H1 (cell line): Measurements from ENCODE around the gene TIGIT. TPM values are rescaled to one million over a fixed set of nuclear protein-coding genes. Genes with fewer than 3 reads are reported as not detected.

Source experiments
- CTCF ChIA-PET: fragments of 300-600 bp; sonication (Branson Sonifier 250); formaldehyde crosslinking; loops from one replicate; lab custom pipeline; 2021; ENCODE audit not compliant: partially characterized antibody; lab: Charles Lee
- POLR2A ChIA-PET: fragments of 300-600 bp; sonication (Branson Sonifier 250); formaldehyde crosslinking; loops from one replicate; lab custom pipeline; 2021; ENCODE audit warnings: inconsistent platforms; ENCODE audit not compliant: partially characterized antibody; lab: Charles Lee
- DNase-seq, 2 experiments: peaks; one replicate each; pipeline versions ENCODE4 v3.0.0 to v3.0.0-alpha.2; 2010 to 2022; ENCODE audit warnings: low spot score in 2 of 2, low read depth in 1 of 2, mixed read lengths in 1 of 2
- FAIRE-seq: peaks from 2 replicates; lab custom pipeline; 2011; peaks lifted over from hg19 to GRCh38; lab: Jason Lieb, UNC
- H2AFZ ChIP-seq: 2 replicates; pipeline ENCODE4 v1.8.1; 2012; ENCODE audit warnings: low read length, inconsistent platforms
- H2AK5ac ChIP-seq: 2 replicates; pipeline ENCODE4 v1.6.1; 2013; ENCODE audit warnings: low read depth, low read length
- H2BK120ac ChIP-seq: replicated peaks from 2 replicates; pipeline ENCODE3; 2013; ENCODE audit warnings: low read depth, low read length, inconsistent platforms
- H2BK12ac ChIP-seq: 2 replicates; pipeline ENCODE4 v1.6.1; 2013; ENCODE audit warnings: low read depth, low read length
- H2BK15ac ChIP-seq: 2 replicates; pipeline ENCODE4 v1.6.1; 2013; ENCODE audit warnings: low read length
- H2BK20ac ChIP-seq: 2 replicates; pipeline ENCODE4 v1.6.1; 2013; ENCODE audit warnings: low read length
- H2BK5ac ChIP-seq: 2 replicates; pipeline ENCODE4 v1.6.1; 2013; ENCODE audit warnings: low read depth, low read length
- H3K14ac ChIP-seq: 2 replicates; pipeline ENCODE4 v1.6.1; 2013; ENCODE audit warnings: inconsistent platforms; ENCODE audit not compliant: insufficient read length
- H3K18ac ChIP-seq: 2 replicates; pipeline ENCODE4 v1.6.1; 2013; ENCODE audit warnings: low read length; ENCODE audit errors: extremely low read depth
- H3K23ac ChIP-seq: 2 replicates; pipeline ENCODE4 v1.6.1; 2013; ENCODE audit warnings: inconsistent platforms; ENCODE audit not compliant: insufficient read length
- H3K23me2 ChIP-seq: 2 replicates; pipeline ENCODE4 v1.6.1; 2013; ENCODE audit warnings: low read depth, low read length
- H3K27ac ChIP-seq: 2 replicates; pipeline ENCODE4 v1.6.1; 2011; ENCODE audit warnings: low read depth, low read length, inconsistent platforms
- H3K27me3 ChIP-seq, 4 experiments: replicated peaks in 1 of 4; 1 replicate in 1 of 4; 2 replicates in 3 of 4; pipeline versions ENCODE4 v1.6.1 to v1.8.1; 2011 to 2013; ENCODE audit warnings: low read length in 3 of 4, mild to moderate bottlenecking in 3 of 4, inconsistent platforms in 2 of 4, mixed read lengths in 2 of 4, moderate library complexity in 1 of 4; ENCODE audit not compliant: control insufficient read depth in 3 of 4, insufficient read depth in 3 of 4; ENCODE audit errors: extremely low read depth in 1 of 4
- H3K36me3 ChIP-seq, 4 experiments: 2 replicates each; pipeline versions ENCODE4 v1.6.1 to v1.8.1; 2011 to 2013; ENCODE audit warnings: mild to moderate bottlenecking in 4 of 4, low read length in 3 of 4, moderate library complexity in 2 of 4, control low read depth in 1 of 4, inconsistent platforms in 1 of 4; ENCODE audit not compliant: insufficient read depth in 4 of 4, control insufficient read depth in 2 of 4
- H3K4ac ChIP-seq: replicated peaks from 2 replicates; pipeline ENCODE3; 2013; ENCODE audit warnings: low read length, low read depth, mixed read lengths, inconsistent platforms; ENCODE audit not compliant: insufficient read length
- H3K4me1 ChIP-seq, 4 experiments: replicated peaks in 1 of 4; 1 replicate in 1 of 4; 2 replicates in 3 of 4; pipeline versions ENCODE4 v1.6.1 to v1.8.1; 2011 to 2013; ENCODE audit warnings: low read length in 3 of 4, inconsistent platforms in 2 of 4, mixed read lengths in 1 of 4; ENCODE audit not compliant: insufficient read depth in 4 of 4, control insufficient read depth in 3 of 4
- H3K4me2 ChIP-seq, 2 experiments: 2 replicates each; pipeline versions ENCODE4 v1.6.1 to v1.8.1; 2011 to 2013; ENCODE audit warnings: low read depth in 2 of 2, low read length in 2 of 2, control low read depth in 1 of 2, inconsistent platforms in 1 of 2, mild to moderate bottlenecking in 1 of 2; ENCODE audit not compliant: insufficient read depth in 1 of 2
- H3K4me3 ChIP-seq, 4 experiments: fragments of 200-600, 300-600 bp in 1 of 4; sonication (generic), shearing (Covaris generic), sonication (Bioruptor Twin) in 1 of 4; 2 replicates each; pipeline versions ENCODE4 v1.5.1 to v1.8.1; 2011 to 2016; ENCODE audit warnings: low read length in 4 of 4, low read depth in 3 of 4, control low read depth in 2 of 4, inconsistent platforms in 2 of 4, mild to moderate bottlenecking in 2 of 4, mixed read lengths in 1 of 4, moderate library complexity in 1 of 4; ENCODE audit not compliant: insufficient read depth in 2 of 4; ENCODE audit errors: extremely low read depth in 1 of 4
- H3K56ac ChIP-seq: replicated peaks from 2 replicates; pipeline ENCODE3; 2013; ENCODE audit warnings: low read depth, mild to moderate bottlenecking, mixed read lengths, low read length, inconsistent platforms; ENCODE audit not compliant: insufficient read length
- H3K79me1 ChIP-seq: 2 replicates; pipeline ENCODE4 v1.6.1; 2013; ENCODE audit warnings: low read depth, low read length, control low read depth
- H3K79me2 ChIP-seq, 2 experiments: 2 replicates each; pipeline versions ENCODE4 v1.6.1 to v1.8.1; 2012 to 2013; ENCODE audit warnings: low read length in 2 of 2, mild to moderate bottlenecking in 2 of 2, inconsistent platforms in 1 of 2; ENCODE audit not compliant: insufficient read depth in 2 of 2, control insufficient read depth in 1 of 2
- H3K9ac ChIP-seq, 4 experiments: replicated peaks in 1 of 4; 1 replicate in 1 of 4; 2 replicates in 3 of 4; pipeline versions ENCODE4 v1.6.1 to v1.8.1; 2011 to 2013; ENCODE audit warnings: low read depth in 3 of 4, low read length in 3 of 4, control low read depth in 2 of 4, mild to moderate bottlenecking in 2 of 4, moderate library complexity in 2 of 4, inconsistent platforms in 1 of 4; ENCODE audit errors: extremely low read depth in 1 of 4
- H3K9me3 ChIP-seq, 2 experiments: 2 replicates each; pipeline versions ENCODE4 v1.6.1 to v1.8.1; 2012 to 2013; ENCODE audit warnings: mild to moderate bottlenecking in 2 of 2, moderate library complexity in 2 of 2, control low read depth in 1 of 2, inconsistent platforms in 1 of 2, low read depth in 1 of 2, low read length in 1 of 2, mixed read lengths in 1 of 2; ENCODE audit not compliant: insufficient read depth in 2 of 2
- H4K20me1 ChIP-seq, 2 experiments: replicated peaks in 1 of 2; 2 replicates each; pipeline versions ENCODE3 to v1.8.1; 2011 to 2013; ENCODE audit warnings: inconsistent platforms in 2 of 2, low read length in 2 of 2, mild to moderate bottlenecking in 1 of 2; ENCODE audit not compliant: insufficient read depth in 2 of 2, control insufficient read depth in 1 of 2
- H4K5ac ChIP-seq: 2 replicates; pipeline ENCODE4 v1.6.1; 2013; ENCODE audit warnings: low read length, low read depth, mixed read lengths, inconsistent platforms; ENCODE audit not compliant: insufficient read length
- H4K8ac ChIP-seq: 2 replicates; pipeline ENCODE4 v1.8.0; 2013; ENCODE audit warnings: mild to moderate bottlenecking, moderate library complexity, low read length, inconsistent platforms; ENCODE audit not compliant: insufficient read depth; ENCODE audit errors: extremely low read depth
- H4K91ac ChIP-seq: replicated peaks from 2 replicates; pipeline ENCODE3; 2013; ENCODE audit warnings: low read length, mixed read lengths, inconsistent platforms; ENCODE audit not compliant: insufficient read length
- CBX5 ChIP-seq: fragments of 300-800, 300-1000 bp; sonication (generic); IDR thresholded peaks from 2 replicates; pipeline ENCODE4 v1.7.1; 2016; ENCODE audit warnings: antibody characterized with exemption, low read length, low read depth
- CHD2 ChIP-seq: IDR thresholded peaks from 2 replicates; pipeline ENCODE4 v1.6.1; 2012; ENCODE audit warnings: low read length, improper control_type of control experiment
- CTCF ChIP-seq, 3 experiments: IDR thresholded peaks; 1 replicate in 2 of 3; 2 replicates in 1 of 3; pipeline versions ENCODE4 v1.5.1 to v1.6.1; 2011; ENCODE audit warnings: low read length in 3 of 3, mild to moderate bottlenecking in 3 of 3, inconsistent platforms in 2 of 3, low read depth in 1 of 3, moderate library complexity in 1 of 3; ENCODE audit not compliant: insufficient read depth in 1 of 3; ENCODE audit errors: control extremely low read depth in 1 of 3
- FOSL1 ChIP-seq: IDR thresholded peaks from 2 replicates; pipeline ENCODE4 v1.6.1; 2011; ENCODE audit warnings: mild to moderate bottlenecking, low read depth, low read length, moderate library complexity; ENCODE audit not compliant: insufficient read depth
- JUN ChIP-seq: IDR thresholded peaks from 2 replicates; pipeline ENCODE4 v1.6.1; 2011; ENCODE audit warnings: low read depth, mild to moderate bottlenecking, improper control_type of control experiment, low read length
- MAX ChIP-seq: IDR thresholded peaks from 2 replicates; pipeline ENCODE4 v1.6.1; 2012; ENCODE audit warnings: inconsistent platforms
- RXRA ChIP-seq: IDR thresholded peaks from 2 replicates; pipeline ENCODE4 v1.6.1; 2011; ENCODE audit warnings: low read depth, mild to moderate bottlenecking, low read length, moderate library complexity; ENCODE audit not compliant: insufficient read depth
- SIRT6 ChIP-seq: IDR thresholded peaks from one replicate; pipeline ENCODE4 v1.7.1; 2012; ENCODE audit warnings: low read length, inconsistent platforms
- TAF1 ChIP-seq: IDR thresholded peaks from 2 replicates; pipeline ENCODE4 v1.6.1; 2011; ENCODE audit warnings: mild to moderate bottlenecking, low read depth, low read length
- TBP ChIP-seq: IDR thresholded peaks from 2 replicates; pipeline ENCODE4 v1.6.1; 2011; ENCODE audit warnings: low read depth, low read length, improper control_type of control experiment
- TEAD4 ChIP-seq: IDR thresholded peaks from 2 replicates; pipeline ENCODE4 v1.6.1; 2012; ENCODE audit warnings: low read depth, low read length, inconsistent platforms, mixed read lengths
- YY1 ChIP-seq: IDR thresholded peaks from 2 replicates; pipeline ENCODE4 v1.6.1; 2011; ENCODE audit warnings: low read depth, mild to moderate bottlenecking, low read length
- WGBS, 2 experiments: shearing (Covaris generic) in 1 of 2; methylation state at CpG; one replicate each; pipeline versions ENCODE4 v1.1.6 to v1.1.7; 2013 to 2015; ENCODE audit warnings: low lambda C conversion rate in 2 of 2, mixed read lengths in 2 of 2, inconsistent platforms in 1 of 2, low coverage in 1 of 2, missing lambda C conversion rate in 1 of 2; ENCODE audit not compliant: insufficient replicate concordance in 2 of 2, insufficient coverage in 1 of 2, insufficient read length in 1 of 2; ENCODE audit errors: extremely low coverage in 1 of 2, missing lambda C conversion rate in 1 of 2; 5-methylcytosine and 5-hydroxymethylcytosine counted together
- polyA plus RNA-seq, 7 experiments: library from polyadenylated mRNA; depleted of rRNA in 3 of 7; stranded (reverse) in 5 of 7; unstranded in 2 of 7; fragments of >200 nt in 5 of 7; fragments of 200-250 nt in 2 of 7; gene quantifications; 1 replicate in 5 of 7; 2 replicates in 1 of 7; 4 replicates in 1 of 7; pipeline versions ENCODE4 v1.2.1 to v1.2.3, GENCODE V29; 2011 to 2013; ENCODE audit warnings: missing spikeins in 2 of 7, mixed read lengths in 2 of 7
- total RNA-seq: library from RNA; stranded (reverse); fragmentation: NEBNext Ultra II Directional; extraction: Animal tissue kit (Norgen Biotek cat#: 25700); gene quantifications from 2 replicates; pipeline ENCODE4 v1.2.1, GENCODE V29; 2021

TIGIT gene
- total and polyA plus RNA-seq, 2 of the 8 experiments (the other 6 are each of a cell fraction or from before 2014, with no cell fraction given), result 0.02 TPM; not detected in 1

- H2BK20ac ChIP-seq, result no peak overlapping the region
- ChIA-PET POLR2A (no interaction called here), CTCF (interaction anchor here (1.4 kb wide), 1 partner anchor 54 kb away, joined by 4 read pairs; no protein-coding TSS in a partner anchor)
- H2BK5ac ChIP-seq, result no peak overlapping the region
- H2BK15ac ChIP-seq, result no peak overlapping the region
- no peak overlapping the region for H3K4me3 ChIP-seq
- H3K79me2 ChIP-seq, result no peaks in the 10 kb centered on the region
- no peak overlapping the region for H3K4me2 ChIP-seq
- H3K36me3 ChIP-seq, result no peaks in the 10 kb centered on the region
- no peaks in the 10 kb centered on the region for H3K4me1 ChIP-seq
- no peaks in the 10 kb centered on the region for H3K27me3 ChIP-seq
- no peak overlapping the region for H3K56ac ChIP-seq
- no peak overlapping the region for H2BK12ac ChIP-seq
- H3K14ac ChIP-seq, result no peak overlapping the region
- TF ChIP-seq YY1, result no peak
- no peak for TF ChIP-seq TBP
- TF ChIP-seq CHD2, result no peak
- no peak for TF ChIP-seq CBX5
- TF ChIP-seq JUN, result no peak
- no peak for TF ChIP-seq RXRA
- no peak for TF ChIP-seq TAF1
- TF ChIP-seq TEAD4, result no peak
- TF ChIP-seq CTCF (IDR thresholded peaks at IDR 0.05; ENCODE audit: control extremely low read depth in 1 of 3, insufficient read depth in 1 of 3, low read depth in 1 of 3, low read length in 3 of 3), result no peak
- TF ChIP-seq SIRT6, result no peak
- no peak for TF ChIP-seq MAX
- no peak for TF ChIP-seq FOSL1
- H4K91ac ChIP-seq, result no peak overlapping the region
- H3K9me3 ChIP-seq, result no peaks in the 10 kb centered on the region
- H3K27ac ChIP-seq, result no peak overlapping the region
- no peak for FAIRE-seq
- H3K79me1 ChIP-seq, result no peaks in the 10 kb centered on the region
- no peak overlapping the region for H3K9ac ChIP-seq
- no peak overlapping the region for H2AFZ ChIP-seq
- H4K5ac ChIP-seq, result no peak overlapping the region
- H3K18ac ChIP-seq, result no peak overlapping the region
- H3K23ac ChIP-seq, result no peak overlapping the region
- no peak for DNase-seq
- H2BK120ac ChIP-seq, result no peak overlapping the region
- H4K8ac ChIP-seq, result no peak overlapping the region
- H2AK5ac ChIP-seq, result no peak overlapping the region
- H4K20me1 ChIP-seq, result no peaks in the 10 kb centered on the region
- 97% methylated on average over 2 of the region's 2 CpGs; no CpG with 5 or more reads in 1 of the 2 experiments for WGBS, 2 experiments
- H3K4ac ChIP-seq, result no peak overlapping the region
- H3K23me2 ChIP-seq, result no peaks in the 10 kb centered on the region; the same call in 1 of the 2 replicates
These were observed 14.5 kb downstream of the TIGIT start for GRCh38 chr3:114308377-114308776.
